ENCODE data around the gene RHAG.

DNA sequence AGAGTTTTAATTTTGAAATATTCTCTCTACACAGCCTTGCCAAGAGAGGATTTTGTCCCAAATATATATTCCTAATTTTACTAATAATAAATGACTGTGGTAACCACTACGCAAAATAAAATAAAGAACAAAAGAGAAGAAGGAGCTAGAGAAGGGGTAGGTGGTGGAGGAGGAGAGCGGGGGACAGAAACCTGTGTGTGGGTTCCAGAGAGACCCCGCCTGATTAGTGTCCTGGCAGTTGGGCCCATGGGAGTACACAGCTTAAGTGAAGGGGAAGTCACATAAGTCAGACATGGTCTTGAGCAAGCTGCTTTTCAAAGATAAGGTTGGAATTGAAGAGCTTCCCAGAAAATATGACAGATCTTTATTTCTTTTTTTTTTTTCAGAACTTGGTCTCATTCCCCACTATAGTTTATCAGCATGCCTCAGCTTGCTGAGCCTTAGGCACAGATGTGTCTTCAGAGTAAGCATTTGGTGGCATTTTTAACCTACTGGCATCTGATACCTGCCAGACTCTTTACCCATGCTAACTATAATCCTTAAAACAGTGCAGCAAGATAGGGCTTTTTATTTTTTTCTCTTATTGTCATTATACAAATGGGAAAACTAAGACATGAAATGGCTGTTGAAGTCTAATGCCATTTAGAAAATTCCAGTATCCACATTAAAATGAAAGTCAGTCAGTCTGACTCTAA, 9.6 kb upstream of the RHAG start:
- TF ChIP-seq, protein P1, sequence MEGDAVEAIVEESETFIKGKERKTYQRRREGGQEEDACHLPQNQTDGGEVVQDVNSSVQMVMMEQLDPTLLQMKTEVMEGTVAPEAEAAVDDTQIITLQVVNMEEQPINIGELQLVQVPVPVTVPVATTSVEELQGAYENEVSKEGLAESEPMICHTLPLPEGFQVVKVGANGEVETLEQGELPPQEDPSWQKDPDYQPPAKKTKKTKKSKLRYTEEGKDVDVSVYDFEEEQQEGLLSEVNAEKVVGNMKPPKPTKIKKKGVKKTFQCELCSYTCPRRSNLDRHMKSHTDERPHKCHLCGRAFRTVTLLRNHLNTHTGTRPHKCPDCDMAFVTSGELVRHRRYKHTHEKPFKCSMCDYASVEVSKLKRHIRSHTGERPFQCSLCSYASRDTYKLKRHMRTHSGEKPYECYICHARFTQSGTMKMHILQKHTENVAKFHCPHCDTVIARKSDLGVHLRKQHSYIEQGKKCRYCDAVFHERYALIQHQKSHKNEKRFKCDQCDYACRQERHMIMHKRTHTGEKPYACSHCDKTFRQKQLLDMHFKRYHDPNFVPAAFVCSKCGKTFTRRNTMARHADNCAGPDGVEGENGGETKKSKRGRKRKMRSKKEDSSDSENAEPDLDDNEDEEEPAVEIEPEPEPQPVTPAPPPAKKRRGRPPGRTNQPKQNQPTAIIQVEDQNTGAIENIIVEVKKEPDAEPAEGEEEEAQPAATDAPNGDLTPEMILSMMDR (IDR thresholded peaks at IDR 0.05) = no peak
- TF ChIP-seq EZH2 (IDR thresholded peaks at IDR 0.05; ENCODE audit: borderline replicate concordance, insufficient read depth, low read depth, low read length, poor library complexity, severe bottlenecking) = no peak

Data from B cell (primary cell).